GM12878 (cell line): ENCODE measurements around the gene GNAZ. TPM values are rescaled to one million over a fixed set of nuclear protein-coding genes. Genes with fewer than 3 reads are reported as not detected.

Experiments
- ATAC-seq: fragments of 200-7000 bp; cut with Tn5 transposase; 3 replicates; pipeline ENCODE4 v1.9.1; 2020; ENCODE audit warnings: mild to moderate bottlenecking, moderate library complexity
- BruUV-seq: library from RNA; stranded (reverse); fragments of 400-500 nt; replicated peaks from 2 replicates; lab custom pipeline; 2021; lab: Mats Ljungman, UMichigan
- CTCF ChIA-PET: fragments of 300-600 bp; sonication (Branson Sonifier 250); formaldehyde crosslinking; extraction: SDS; loops from one replicate; lab custom pipeline; 2021; ENCODE audit warnings: inconsistent platforms; lab: Yijun Ruan, JAX
- POLR2A ChIA-PET: fragments of 350-600 bp; formaldehyde crosslinking; extraction: SDS; loops from one replicate; lab custom pipeline; 2021; ENCODE audit warnings: inconsistent platforms; lab: Charles Lee
- RAD21 ChIA-PET: fragments of 300-600 bp; sonication (Branson Sonifier 250); formaldehyde crosslinking; loops from one replicate; lab custom pipeline; 2023; ENCODE audit warnings: antibody characterized with exemption; ENCODE audit not compliant: unreplicated experiment; lab: Charles Lee
- SMC1A ChIA-PET: fragments of 300-600 bp; sonication (Branson Sonifier 250); formaldehyde crosslinking; loops from one replicate; lab custom pipeline; 2023; ENCODE audit not compliant: unreplicated experiment, uncharacterized antibody; lab: Charles Lee
- DNase-seq: peaks from one replicate; pipeline ENCODE4 v3.0.0-alpha.2; 2011; ENCODE audit warnings: low read depth, low spot score
- FAIRE-seq: peaks from 3 replicates; lab custom pipeline; 2011; peaks lifted over from hg19 to GRCh38; lab: Jason Lieb, UNC
- H2AFZ ChIP-seq: 2 replicates; pipeline ENCODE4 v1.6.0; 2011; ENCODE audit warnings: low read depth, low read length, control low read depth; ENCODE audit not compliant: control insufficient read depth
- H3K27ac ChIP-seq: 2 replicates; pipeline ENCODE4 v1.5.1; 2011; ENCODE audit warnings: control low read depth; ENCODE audit not compliant: control insufficient read depth, insufficient read depth
- H3K27me3 ChIP-seq, 2 experiments: replicated peaks in 1 of 2; 2 replicates each; pipeline versions ENCODE4 v1.6.0 to v1.6.1; 2011; ENCODE audit warnings: low read length in 1 of 2; ENCODE audit not compliant: control insufficient read depth in 2 of 2, insufficient read depth in 2 of 2
- H3K36me3 ChIP-seq, 2 experiments: 2 replicates each; pipeline ENCODE4 v1.5.1; 2011; ENCODE audit warnings: low read length in 1 of 2; ENCODE audit not compliant: control insufficient read depth in 2 of 2, insufficient read depth in 2 of 2
- H3K4me1 ChIP-seq: 2 replicates; pipeline ENCODE4 v1.6.1; 2011; ENCODE audit warnings: mild to moderate bottlenecking, low read length, moderate library complexity, mixed read lengths; ENCODE audit not compliant: control insufficient read depth, insufficient read depth
- H3K4me2 ChIP-seq: 2 replicates; pipeline ENCODE4 v1.6.0; 2011; ENCODE audit warnings: control low read depth; ENCODE audit not compliant: control insufficient read depth, insufficient read depth
- H3K4me3 ChIP-seq: fragments of 200-600 bp; sonication (generic); 2 replicates; pipeline ENCODE4 v1.5.1; 2016
- H3K79me2 ChIP-seq: 2 replicates; pipeline ENCODE4 v1.6.0; 2011; ENCODE audit warnings: low read length; ENCODE audit not compliant: control insufficient read depth, insufficient read depth
- H3K9ac ChIP-seq: 2 replicates; pipeline ENCODE4 v1.8.0; 2011; ENCODE audit warnings: low read length, control low read depth, mixed read lengths; ENCODE audit not compliant: control insufficient read depth, insufficient read depth
- H3K9me3 ChIP-seq: replicated peaks from 3 replicates; pipeline ENCODE4 v1.5.1; 2011; ENCODE audit warnings: mild to moderate bottlenecking, low read length; ENCODE audit not compliant: control insufficient read depth, insufficient read depth
- H4K20me1 ChIP-seq: 2 replicates; pipeline ENCODE4 v1.6.0; 2011; ENCODE audit not compliant: control insufficient read depth, insufficient read depth
- ATF3 ChIP-seq: IDR thresholded peaks from 2 replicates; pipeline ENCODE4 v1.6.1; 2011; ENCODE audit warnings: low read depth, mild to moderate bottlenecking, low read length, moderate library complexity, borderline replicate concordance; ENCODE audit errors: extremely low read depth
- CHD1 ChIP-seq: IDR thresholded peaks from 2 replicates; pipeline ENCODE4 v1.6.1; 2012; ENCODE audit warnings: low read depth, low read length, improper control_type of control experiment
- CHD4 ChIP-seq: fragments of 200-600 bp; sonication (generic); IDR thresholded peaks from 2 replicates; pipeline ENCODE4 v1.6.1; 2016; ENCODE audit warnings: mild to moderate bottlenecking
- CREM ChIP-seq: IDR thresholded peaks from 2 replicates; pipeline ENCODE4 v1.6.1; 2014; ENCODE audit warnings: antibody characterized with exemption, low read depth
- IRF5 ChIP-seq: fragments of 450-650 bp; IDR thresholded peaks from 2 replicates; pipeline ENCODE4 v1.6.1; 2017; ENCODE audit warnings: borderline replicate concordance
- RBBP5 ChIP-seq: fragments of 200-600 bp; sonication (generic); conservative IDR thresholded peaks from 2 replicates; pipeline ENCODE4 v1.6.1; 2016
- RELA ChIP-seq: fragments of 450-650 bp; IDR thresholded peaks from 2 replicates; pipeline ENCODE4 v1.8.0; 2014; ENCODE audit warnings: borderline replicate concordance; ENCODE audit not compliant: partially characterized antibody
- SIN3A ChIP-seq: IDR thresholded peaks from 2 replicates; pipeline ENCODE4 v1.6.1; 2012; ENCODE audit warnings: low read depth, low read length, improper control_type of control experiment
- SMAD1 ChIP-seq: fragments of 450-650 bp; IDR thresholded peaks from 2 replicates; pipeline ENCODE4 v1.6.1; 2018; ENCODE audit warnings: mild to moderate bottlenecking, low read depth; ENCODE audit not compliant: partially characterized antibody
- SREBF2 ChIP-seq: IDR thresholded peaks from 2 replicates; pipeline ENCODE4 v1.6.1; 2012; ENCODE audit warnings: mild to moderate bottlenecking, low read length
- ZNF24 ChIP-seq: fragments of 450-650 bp; IDR thresholded peaks from 2 replicates; pipeline ENCODE4 v1.6.1; 2017; ENCODE audit warnings: antibody characterized with exemption, mild to moderate bottlenecking
- ZNF687 ChIP-seq: fragments of 450-650 bp; IDR thresholded peaks from 2 replicates; pipeline ENCODE4 v1.6.1; 2017; ENCODE audit warnings: mild to moderate bottlenecking, moderate library complexity
- WGBS: methylation state at CpG from one replicate; pipeline ENCODE4 v1.1.6; 2016; ENCODE audit warnings: low lambda C conversion rate; ENCODE audit not compliant: insufficient replicate concordance, insufficient coverage; ENCODE audit errors: missing lambda C conversion rate; 5-methylcytosine and 5-hydroxymethylcytosine counted together
- in situ Hi-C: fragments of 300-500 bp; cut with MboI; formaldehyde crosslinking; loops from 9 replicates; pipeline ENCODE4 v1.14.3; 2018; ENCODE audit warnings: mixed read lengths
- intact Hi-C: fragments of 100-400 bp; cut with micrococcal nuclease; formaldehyde crosslinking; loops from one replicate; pipeline ENCODE4 v1.14.2; 2022; ENCODE audit not compliant: unreplicated experiment
- polyA plus RNA-seq, 11 experiments: library from polyadenylated mRNA; depleted of rRNA in 4 of 11; unstranded in 6 of 11; stranded (reverse) in 5 of 11; fragments of >200 nt; fragmentation: Nextera tagmentation in 4 of 11; fragmentation: Illumina TruSeq in 1 of 11; extraction: Ambion mirVana in 4 of 11; extraction: Trizol in 1 of 11; gene quantifications; 1 replicate in 1 of 11; 2 replicates in 10 of 11; pipeline versions ENCODE4 v1.2.1 to v1.2.3, GENCODE V29; 2011 to 2016; ENCODE audit warnings: inconsistent platforms in 2 of 11, missing spikeins in 2 of 11, low read depth in 1 of 11
- total RNA-seq, 4 experiments: library from RNA; depleted of rRNA in 3 of 4; stranded (reverse); fragments of >200 nt in 3 of 4; fragmentation: Illumina TruSeq in 1 of 4; extraction: Trizol in 1 of 4; gene quantifications; 2 replicates each; pipeline versions ENCODE4 v1.2.1 to v1.2.3, GENCODE V29; 2013 to 2021

Gene GNAZ
- total and polyA plus RNA-seq, 10 of the 15 experiments (the other 5 are each of a cell fraction or from before 2014, with no cell fraction given): 0.09 to 1.0 (median 0.44) TPM; not detected in 1

GRCh38 chr22:23093051-23093788 is 22.9 kb downstream of the GNAZ start:
- H3K4me3 ChIP-seq: no peak overlapping the region
- in situ Hi-C loops (no loop called here), intact Hi-C loops (no loop called here)
- no peaks in the 10 kb centered on the region for H3K79me2 ChIP-seq
- WGBS: 43% methylated on average over 14 of the region's 14 CpGs
- RAD21 ChIA-PET: no interaction called here
- FAIRE-seq (no peak), ATAC-seq (no peak), DNase-seq (no peak)
- CTCF ChIA-PET: no interaction called here
- SMC1A ChIA-PET: no interaction called here
- H3K27ac ChIP-seq: no peak overlapping the region
- no peaks in the 10 kb centered on the region for H3K27me3 ChIP-seq
- H3K9ac ChIP-seq: no peak overlapping the region
- H4K20me1 ChIP-seq: no peaks in the 10 kb centered on the region
- no peaks in the 10 kb centered on the region for H3K4me1 ChIP-seq
- H3K9me3 ChIP-seq: no peaks in the 10 kb centered on the region
- no peak overlapping the region for H2AFZ ChIP-seq
- no peaks in the 10 kb centered on the region for H3K36me3 ChIP-seq
- BruUV-seq: no TSS peak
- TF ChIP-seq RELA (no peak), RBBP5 (no peak), CHD4 (no peak)
- POLR2A ChIA-PET: no interaction called here
- H3K4me2 ChIP-seq: no peak overlapping the region

GRCh38 chr22:23094260-23094659 is 23.9 kb downstream of the GNAZ start:
- RAD21 ChIA-PET: interaction anchor here (2.3 kb wide), 1 partner anchor 134 kb away, joined by 7 read pairs; no protein-coding TSS in a partner anchor
- 42% methylated on average over 9 of the region's 9 CpGs for WGBS
- POLR2A ChIA-PET: no interaction called here
- no peak for TF ChIP-seq ATF3
- TF ChIP-seq CREM: no peak
- no peak for TF ChIP-seq SIN3A
- no peak for TF ChIP-seq SREBF2
- TF ChIP-seq IRF5: no peak
- no peak for TF ChIP-seq ZNF687
- TF ChIP-seq CHD1: no peak
- no peak for TF ChIP-seq SMAD1
- TF ChIP-seq ZNF24: no peak

More at GRCh38 chr22:23094260-23094659, 23.9 kb downstream of the GNAZ start:
- Histone ChIP-seq H3K4me2 (no peak overlapping the region), H3K27ac (no peak overlapping the region), H3K36me3 (no peaks in the 10 kb centered on the region), H2AFZ (no peak overlapping the region), H3K4me1 (no peaks in the 10 kb centered on the region), H3K9me3 (no peaks in the 10 kb centered on the region), H4K20me1 (no peaks in the 10 kb centered on the region), H3K9ac (no peak overlapping the region), H3K79me2 (no peaks in the 10 kb centered on the region), H3K4me3 (no peak overlapping the region), H3K27me3 (no peaks in the 10 kb centered on the region)
- DNase-seq (no peak), FAIRE-seq (no peak), ATAC-seq (no peak)
- in situ Hi-C loops (no loop called here), intact Hi-C loops (no loop called here)
- ChIA-PET CTCF (no interaction called here), SMC1A (no interaction called here)
- no TSS peak for BruUV-seq
